NCI-H1436 (cell line): Measurements from ENCODE around the gene NXN.
A peak's percentile ranks its signal among the peaks of the same experiment; 100 is the strongest.
"Not testable (repeated sequence)": the region's sequence is repeated elsewhere in the genome, so short reads cannot be mapped to it uniquely, and the experiment has no call there.

Source experiments
- DNase-seq: peaks from one replicate; lab custom pipeline; 2025; lab: John Stamatoyannopoulos, UW

The NXN gene

GRCh38 chr17:800446-801242 is 178.9 kb downstream of the NXN start:
- no peak for DNase-seq

DNA sequence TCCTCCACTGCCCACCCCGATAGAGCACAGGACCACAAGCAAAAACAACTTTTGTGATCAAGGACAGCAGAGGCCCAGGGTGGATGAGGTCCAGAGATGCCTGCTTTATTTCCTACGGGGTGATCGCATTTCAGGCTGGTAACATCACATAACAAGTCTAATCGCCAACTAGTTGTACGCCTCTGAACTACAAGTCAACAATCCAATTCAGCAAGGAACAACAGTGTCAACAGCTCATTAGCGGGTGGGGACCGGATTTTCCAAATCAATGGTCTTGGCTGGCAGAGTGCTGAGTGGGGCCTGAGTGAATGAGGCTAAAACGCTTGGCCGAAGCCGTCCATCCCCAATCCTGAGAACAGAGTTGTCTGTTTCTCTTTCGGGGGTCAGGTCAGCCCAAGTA is 180.3 kb downstream of the NXN start:
- DNase-seq, result no peak

- no peak for DNase-seq
These were observed 181.3 kb downstream of the NXN start for GRCh38 chr17:798246-798645.

DNA sequence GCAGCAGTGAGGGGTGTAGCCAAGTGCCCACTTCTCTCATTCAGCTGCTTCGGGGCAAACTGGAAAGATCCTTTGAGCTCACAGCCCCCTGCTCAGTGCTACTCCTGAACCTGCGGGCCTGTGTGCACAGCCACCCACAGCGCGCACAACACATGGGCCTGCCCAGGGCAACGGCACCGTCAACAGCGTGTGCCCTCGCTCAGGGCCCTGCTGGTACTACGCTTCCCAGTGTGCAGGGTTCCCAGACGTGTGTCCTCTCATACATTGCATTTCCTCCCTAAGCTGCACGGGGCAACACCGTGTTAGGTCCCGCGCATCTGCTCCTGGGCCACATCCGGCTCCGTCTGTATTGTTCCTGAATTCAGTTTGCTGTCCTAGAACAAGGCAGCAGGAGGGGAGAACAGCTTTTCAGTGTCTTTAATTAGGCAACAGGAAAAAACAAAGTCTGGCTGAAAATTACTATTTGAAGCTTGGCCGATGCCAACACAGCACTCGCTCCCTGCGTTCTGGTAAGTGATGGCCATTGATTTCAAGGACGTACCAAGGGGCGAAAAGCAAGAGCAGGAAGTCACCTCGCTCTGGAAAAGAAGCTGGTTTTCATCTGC is 182.2 kb downstream of the NXN start:
- no peak for DNase-seq

- no peak for DNase-seq
These were observed 183.0 kb downstream of the NXN start for GRCh38 chr17:796609-797008.

GRCh38 chr17:795721-796120 is 183.9 kb downstream of the NXN start:
- DNase-seq, result no peak

GRCh38 chr17:795276-795675 is 184.3 kb downstream of the NXN start:
- no peak for DNase-seq

DNA sequence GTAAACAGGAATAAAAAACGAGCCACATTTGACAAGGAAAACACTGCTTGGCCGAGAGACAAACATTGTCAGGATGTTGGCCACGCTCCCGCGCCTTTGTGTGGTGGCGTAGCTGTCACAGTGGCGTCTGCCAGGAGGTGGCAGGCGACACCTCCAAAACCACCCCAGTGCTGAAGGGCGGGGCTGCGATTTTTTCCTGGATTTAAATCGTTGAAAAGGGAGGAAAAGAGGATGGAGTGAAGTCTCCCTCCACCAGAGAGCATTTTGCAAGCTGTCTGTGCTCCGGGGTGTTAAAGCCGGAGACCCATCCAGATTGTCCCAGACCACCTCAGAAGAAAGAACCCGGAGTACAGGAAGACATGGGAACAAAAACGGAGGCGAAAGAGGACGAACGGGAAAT is 184.7 kb downstream of the NXN start:
- DNase-seq, result peak; percentile 53

DNA sequence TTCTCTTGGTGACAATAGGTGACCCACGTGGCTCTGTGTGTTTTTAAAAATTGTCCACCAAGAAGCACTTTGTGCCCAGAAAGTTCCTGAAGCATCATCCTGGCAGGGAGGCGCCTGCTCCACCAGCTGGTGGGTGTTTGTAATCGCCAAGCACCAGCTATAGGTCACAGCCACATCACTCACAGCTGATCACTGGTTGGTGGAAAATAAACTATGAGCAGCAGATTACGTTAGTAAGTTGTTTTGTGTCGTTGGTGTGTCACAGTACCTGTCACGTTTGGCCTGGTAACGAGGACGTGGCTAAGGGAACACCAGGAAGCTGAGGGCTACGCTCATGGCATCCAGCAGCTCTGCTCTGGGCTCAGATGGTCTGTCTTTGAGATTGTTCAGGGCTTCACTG is 187.3 kb downstream of the NXN start:
- DNase-seq, result no peak

GRCh38 chr17:791829-792228 is 187.7 kb downstream of the NXN start:
- no peak for DNase-seq

DNA sequence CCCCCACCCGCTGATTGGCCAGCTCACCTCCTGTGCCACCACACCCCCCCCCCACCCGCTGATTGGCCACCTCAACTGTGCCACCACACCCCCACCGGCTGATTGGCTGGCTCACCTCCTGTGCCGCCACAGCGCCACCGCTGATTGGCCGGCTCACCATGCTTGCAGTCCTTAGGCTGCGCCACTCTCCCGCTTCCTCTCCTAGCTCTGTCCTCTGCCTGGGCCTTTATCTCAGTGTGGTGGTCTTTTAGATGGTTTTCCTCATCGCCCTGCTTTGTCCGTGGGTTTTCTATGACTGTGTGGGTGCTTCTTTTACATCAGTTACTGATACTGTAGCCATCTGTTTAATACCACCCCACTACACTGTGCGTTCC is 188.7 kb downstream of the NXN start:
- not testable (repeated sequence) for DNase-seq

- DNase-seq, result not testable (repeated sequence)
These were observed 189.4 kb downstream of the NXN start for GRCh38 chr17:789931-790873.

GRCh38 chr17:789160-789840 is 190.3 kb downstream of the NXN start:
- no peak for DNase-seq

DNA sequence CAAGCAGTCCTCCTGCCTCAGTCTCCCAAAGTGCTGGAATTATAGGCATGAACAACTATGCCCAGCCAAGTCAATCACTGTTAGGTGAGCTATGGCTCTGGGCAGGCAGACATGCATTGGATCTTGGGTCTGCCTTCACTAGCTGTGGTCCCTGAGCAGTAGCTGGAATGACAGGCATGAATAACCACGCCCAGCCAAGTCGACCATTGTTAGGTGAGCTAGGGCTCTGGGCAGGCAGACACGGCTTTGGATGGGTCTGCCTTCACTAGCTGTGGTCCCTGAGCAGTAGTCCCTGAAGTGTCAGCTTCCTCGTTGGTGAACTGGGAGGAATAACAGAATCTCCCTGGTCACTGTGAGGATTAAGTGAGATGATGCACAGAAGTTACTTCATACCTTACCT is 191.0 kb downstream of the NXN start:
- no peak for DNase-seq

GRCh38 chr17:787641-788221 is 191.8 kb downstream of the NXN start:
- DNase-seq, result no peak

DNA sequence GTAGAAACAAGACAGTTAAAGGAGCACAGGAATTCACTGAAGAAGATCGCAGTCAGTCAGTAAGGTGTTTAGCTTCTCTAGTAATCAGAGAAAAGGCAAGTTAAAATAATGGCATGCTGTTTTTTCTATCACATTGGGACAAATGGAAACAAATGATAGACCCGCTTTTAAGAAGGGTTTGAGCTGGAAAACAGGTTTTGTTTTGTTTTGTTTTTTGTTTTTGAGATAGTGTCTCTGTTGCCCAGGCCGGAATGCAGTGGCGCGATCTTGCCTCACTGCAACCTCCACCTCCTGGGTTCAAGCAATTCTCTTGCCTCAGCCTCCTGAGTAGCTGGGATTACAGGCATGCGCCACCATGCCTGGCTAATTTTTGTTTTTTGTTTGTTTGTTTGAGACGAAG is 193.7 kb downstream of the NXN start:
- DNase-seq, result not testable (repeated sequence)

DNA sequence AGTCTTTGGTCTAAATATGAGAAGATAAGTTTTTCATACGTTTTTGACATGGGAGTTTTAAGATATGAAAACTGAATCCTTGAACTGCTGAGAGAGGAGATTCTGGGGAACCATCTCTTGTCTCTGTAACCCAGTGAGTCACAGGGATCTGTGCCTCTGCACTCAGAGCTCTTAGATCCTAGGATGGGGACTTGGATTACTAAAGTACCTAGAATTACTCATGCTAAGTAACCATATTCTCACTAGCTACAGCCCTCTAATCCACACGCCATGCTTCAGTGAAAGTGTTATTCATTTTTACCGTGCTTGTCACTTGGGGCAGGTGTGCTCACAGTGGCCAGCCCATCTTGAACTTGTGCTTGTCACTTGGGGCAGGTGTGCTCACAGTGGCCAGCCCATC is 195.4 kb downstream of the NXN start:
- no peak for DNase-seq

DNA sequence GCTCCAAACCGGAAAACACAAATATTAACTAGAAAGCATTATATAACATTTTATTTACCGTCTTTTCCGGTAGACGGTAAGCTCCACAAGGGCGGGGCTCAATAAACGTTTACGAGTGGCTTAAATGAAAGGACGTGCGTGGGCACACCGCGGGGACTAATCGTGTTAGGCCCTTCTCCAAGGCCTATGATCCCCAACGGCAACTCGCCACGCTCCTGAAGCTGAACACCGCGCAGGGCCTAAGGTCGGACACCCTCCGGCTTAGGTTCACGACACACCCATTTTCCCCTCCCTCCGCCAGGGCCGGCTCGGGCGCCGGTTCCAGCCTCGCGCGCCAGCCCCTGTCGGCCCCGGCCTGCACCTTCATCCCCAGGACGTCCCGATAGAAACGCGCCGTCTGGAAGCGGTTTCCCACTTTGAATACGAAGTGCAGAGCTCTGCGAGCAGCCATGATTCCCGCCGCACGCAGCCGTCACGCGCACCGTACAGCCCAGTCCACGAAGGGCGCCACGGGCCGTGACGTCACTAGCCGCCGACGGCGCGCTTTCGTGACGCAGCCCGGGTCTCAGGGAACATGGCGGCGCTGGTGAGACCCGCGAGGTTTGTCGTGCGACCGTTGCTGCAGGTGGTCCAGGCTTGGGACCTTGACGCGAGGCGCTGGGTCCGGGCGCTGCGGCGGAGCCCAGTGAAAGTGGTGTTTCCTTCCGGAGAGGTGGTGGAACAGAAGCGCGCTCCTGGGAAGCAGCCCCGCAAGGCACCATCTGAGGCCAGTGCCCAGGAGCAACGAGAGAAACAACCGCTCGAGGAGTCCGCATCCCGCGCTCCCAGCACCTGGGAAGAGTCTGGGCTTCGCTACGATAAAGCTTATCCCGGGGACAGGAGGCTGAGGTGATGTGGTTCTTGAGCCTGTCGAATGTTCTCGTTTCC is 197.5 kb downstream of the NXN start, which contains the start of the genes GLOD4 and MRM3:
GLOD4 (minus strand) TSS at position 476 of the 927 bp plus-strand sequence; CDS start at position 451, 25 bp downstream.
MRM3 (plus strand) TSS at position 549 of the 927 bp plus-strand sequence; CDS start at position 575, 26 bp downstream.
- DNase-seq, result peak; percentile 84

DNA sequence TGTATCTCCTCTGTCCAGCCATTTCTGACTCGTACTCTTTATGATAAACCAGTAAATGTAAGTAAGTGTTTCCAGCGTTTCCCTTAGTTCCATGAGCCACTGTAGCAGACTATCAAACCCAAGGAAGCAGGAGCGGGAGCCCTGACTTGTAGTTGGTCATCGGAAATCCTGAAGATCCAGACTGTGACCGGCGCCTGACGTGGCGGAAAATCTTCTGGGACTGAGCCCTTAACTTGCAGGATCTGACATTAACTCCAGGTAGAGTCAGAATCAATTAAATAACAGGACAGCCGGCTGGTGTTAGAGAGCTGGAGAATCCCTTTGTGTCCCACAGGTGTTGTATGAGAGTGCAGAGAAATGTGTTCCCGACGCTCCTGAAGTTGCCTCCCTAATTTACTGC is 201.5 kb downstream of the NXN start:
- DNase-seq, result no peak

- DNase-seq, result no peak
These were observed 205.3 kb downstream of the NXN start for GRCh38 chr17:774313-774584.
